HepG2 (cell line): ENCODE data around the gene C3orf22.

ENCODE experiments used
- ESRRA ChIP-seq: sonication (generic); formaldehyde crosslinking; IDR thresholded peaks from 2 replicates; pipeline ENCODE4 v1.5.1; 2020; ENCODE audit warnings: mild to moderate bottlenecking, low read depth, missing genetic modification reagents
- FOXP1 ChIP-seq, 2 experiments: fragments of 450-650 bp in 1 of 2; IDR thresholded peaks; 2 replicates each; pipeline ENCODE4 v1.6.1; 2017 to 2018; ENCODE audit warnings: antibody characterized with exemption in 1 of 2
- NFATC3 ChIP-seq: sonication (generic); formaldehyde crosslinking; IDR thresholded peaks from 2 replicates; pipeline ENCODE4 v1.5.1; 2020; ENCODE audit warnings: mild to moderate bottlenecking, missing genetic modification reagents
- NR2C2 ChIP-seq: sonication (generic); formaldehyde crosslinking; IDR thresholded peaks from 2 replicates; pipeline ENCODE4 v1.4.0; 2020; ENCODE audit warnings: missing genetic modification reagents, mild to moderate bottlenecking, moderate library complexity, borderline replicate concordance
- RAD21 ChIP-seq: fragments of 450-650 bp; formaldehyde crosslinking; IDR thresholded peaks from 2 replicates; pipeline ENCODE4 v1.5.0; 2020; ENCODE audit warnings: mild to moderate bottlenecking
- RAD51 ChIP-seq: fragments of 450-650 bp; IDR thresholded peaks from 2 replicates; pipeline ENCODE4 v1.6.1; 2016; ENCODE audit warnings: borderline replicate concordance
- ZNF501 ChIP-seq: sonication (generic); formaldehyde crosslinking; IDR thresholded peaks from 2 replicates; pipeline ENCODE4 v1.5.1; 2020; ENCODE audit warnings: mild to moderate bottlenecking, moderate library complexity, missing genetic modification reagents

DNA sequence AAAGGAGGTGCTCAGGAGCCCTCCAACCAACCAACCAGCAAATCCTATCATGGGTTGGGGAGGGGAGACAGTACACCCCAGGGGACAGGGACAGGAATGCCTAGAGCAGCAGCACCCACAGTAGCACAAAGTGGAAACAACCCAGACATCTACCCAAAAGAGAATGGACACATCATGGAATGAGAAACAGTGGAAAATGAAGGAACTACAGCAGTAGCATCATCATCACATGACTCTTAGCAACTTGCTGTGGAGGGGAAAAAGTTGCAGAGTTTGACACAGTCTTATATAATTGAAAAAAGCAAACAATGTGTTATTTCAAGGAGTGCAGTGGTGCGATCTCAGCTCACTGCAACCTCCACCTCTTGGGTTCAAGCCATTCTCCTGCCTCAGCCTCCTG, 11.0 kb downstream of the C3orf22 start:
- TF ChIP-seq ESRRA (CRISPR knock-in tag): no peak
- TF ChIP-seq ZNF501 (CRISPR knock-in tag): no peak
- TF ChIP-seq RAD51: no peak
- TF ChIP-seq FOXP1 (IDR thresholded peaks at IDR 0.05): no peak
- TF ChIP-seq FOXP1 (CRISPR knock-in tag; IDR thresholded peaks at IDR 0.05): no peak
- TF ChIP-seq NFATC3 (CRISPR knock-in tag): no peak
- TF ChIP-seq RAD21 (CRISPR knock-in tag): no peak
- TF ChIP-seq NR2C2 (CRISPR knock-in tag): no peak
